H9 (cell line): ENCODE results near the gene TMEM174. TPM values are rescaled to one million over a fixed set of nuclear protein-coding genes. Genes with fewer than 3 reads are reported as not detected.

Source experiments
- DNase-seq: peaks from one replicate; pipeline ENCODE4 v3.0.0-alpha.2; 2017
- H2AFZ ChIP-seq: one replicate; pipeline ENCODE4 v1.6.1; 2013; ENCODE audit warnings: mild to moderate bottlenecking, low read length, control low read depth, moderate library complexity
- H2AK5ac ChIP-seq: 2 replicates; pipeline ENCODE4 v1.6.1; 2013; ENCODE audit warnings: low read length, control low read depth, mixed read lengths; ENCODE audit not compliant: insufficient read length
- H2BK120ac ChIP-seq: one replicate; pipeline ENCODE4 v1.6.1; 2013; ENCODE audit warnings: low read depth, mild to moderate bottlenecking, low read length, control low read depth, inconsistent platforms; ENCODE audit not compliant: poor library complexity, severe bottlenecking
- H2BK12ac ChIP-seq: 2 replicates; pipeline ENCODE4 v1.6.1; 2013; ENCODE audit warnings: low read length, control low read depth, mixed read lengths, low read depth; ENCODE audit not compliant: insufficient read length
- H2BK15ac ChIP-seq: 2 replicates; pipeline ENCODE4 v1.6.1; 2013; ENCODE audit warnings: low read depth, low read length, control low read depth
- H2BK20ac ChIP-seq: one replicate; pipeline ENCODE4 v1.6.1; 2013; ENCODE audit warnings: low read depth, mild to moderate bottlenecking, low read length, control low read depth, inconsistent platforms; ENCODE audit not compliant: poor library complexity, severe bottlenecking
- H2BK5ac ChIP-seq: 2 replicates; pipeline ENCODE4 v1.6.1; 2013; ENCODE audit warnings: low read length, control low read depth, mixed read lengths; ENCODE audit not compliant: insufficient read length
- H3K14ac ChIP-seq: 2 replicates; pipeline ENCODE4 v1.6.1; 2013; ENCODE audit warnings: low read length, control low read depth; ENCODE audit not compliant: insufficient read depth
- H3K18ac ChIP-seq: 2 replicates; pipeline ENCODE4 v1.6.1; 2013; ENCODE audit warnings: low read depth, mild to moderate bottlenecking, mixed read lengths, low read length, control low read depth; ENCODE audit not compliant: insufficient read length
- H3K23ac ChIP-seq: 2 replicates; pipeline ENCODE4 v1.6.1; 2013; ENCODE audit warnings: low read length, control low read depth, mixed read lengths, low read depth; ENCODE audit not compliant: insufficient read length
- H3K23me2 ChIP-seq: 2 replicates; pipeline ENCODE4 v1.6.1; 2013; ENCODE audit warnings: low read depth, mild to moderate bottlenecking, mixed read lengths, low read length, control low read depth; ENCODE audit not compliant: insufficient read length, poor library complexity, severe bottlenecking
- H3K27ac ChIP-seq: 2 replicates; pipeline ENCODE4 v1.5.1; 2013; ENCODE audit warnings: low read length, control low read depth, mixed read lengths, low read depth; ENCODE audit not compliant: insufficient read length
- H3K27me3 ChIP-seq: 2 replicates; pipeline ENCODE4 v1.6.1; 2013; ENCODE audit warnings: low read length, control low read depth, inconsistent platforms; ENCODE audit not compliant: insufficient read depth
- H3K4ac ChIP-seq: 2 replicates; pipeline ENCODE4 v1.6.1; 2013; ENCODE audit warnings: low read depth, mild to moderate bottlenecking, control low read depth, inconsistent platforms, low read length, moderate library complexity
- H3K4me1 ChIP-seq: 2 replicates; pipeline ENCODE4 v1.6.1; 2013; ENCODE audit warnings: low read length, control low read depth, inconsistent platforms; ENCODE audit not compliant: insufficient read depth
- H3K4me2 ChIP-seq: 2 replicates; pipeline ENCODE4 v1.6.1; 2013; ENCODE audit warnings: low read length, control low read depth, mixed read lengths; ENCODE audit not compliant: insufficient read length, insufficient read depth
- H3K56ac ChIP-seq: 2 replicates; pipeline ENCODE4 v1.6.1; 2013; ENCODE audit warnings: low read depth, mild to moderate bottlenecking, mixed read lengths, low read length, control low read depth; ENCODE audit not compliant: insufficient read length
- H3K79me1 ChIP-seq: 2 replicates; pipeline ENCODE4 v1.6.1; 2013; ENCODE audit warnings: low read depth, mild to moderate bottlenecking, moderate library complexity, low read length, control low read depth, inconsistent platforms; ENCODE audit not compliant: insufficient read depth, poor library complexity, severe bottlenecking
- H3K79me2 ChIP-seq: 2 replicates; pipeline ENCODE4 v1.6.1; 2013; ENCODE audit warnings: low read length, control low read depth, inconsistent platforms; ENCODE audit not compliant: insufficient read depth
- H3K9ac ChIP-seq: 2 replicates; pipeline ENCODE4 v1.6.1; 2013; ENCODE audit warnings: low read length, control low read depth, mixed read lengths; ENCODE audit not compliant: insufficient read length; ENCODE audit errors: extremely low read depth
- H3K9me3 ChIP-seq: one replicate; pipeline ENCODE4 v1.6.1; 2013; ENCODE audit warnings: low read depth, low read length, inconsistent platforms; ENCODE audit not compliant: control insufficient read depth
- H3T11ph ChIP-seq: one replicate; pipeline ENCODE4 v1.6.1; 2013; ENCODE audit warnings: mild to moderate bottlenecking, low read length, control low read depth, inconsistent platforms
- H4K20me1 ChIP-seq: one replicate; pipeline ENCODE4 v1.6.1; 2013; ENCODE audit not compliant: control insufficient read depth, insufficient read length, insufficient read depth
- H4K5ac ChIP-seq: 2 replicates; pipeline ENCODE4 v1.6.1; 2013; ENCODE audit warnings: low read depth, mild to moderate bottlenecking, mixed read lengths, low read length, control low read depth; ENCODE audit not compliant: insufficient read length
- H4K8ac ChIP-seq: replicated peaks from 2 replicates; pipeline ENCODE4 v1.6.1; 2013; ENCODE audit warnings: low read length, control low read depth, mixed read lengths, low read depth; ENCODE audit not compliant: insufficient read length
- H4K91ac ChIP-seq: 2 replicates; pipeline ENCODE4 v1.6.1; 2013; ENCODE audit warnings: low read depth, mild to moderate bottlenecking, moderate library complexity, mixed read lengths, low read length, control low read depth; ENCODE audit not compliant: insufficient read length
- H3K27ac Mint-ChIP-seq, 3 experiments: 2 replicates in 2 of 3; 3 replicates in 1 of 3; pipeline ENCODE4 v1.8.0; 2020 to 2021; ENCODE audit warnings: mixed read lengths in 3 of 3, mild to moderate bottlenecking in 1 of 3, moderate library complexity in 1 of 3
- H3K27me3 Mint-ChIP-seq: 2 replicates; pipeline ENCODE4 v1.8.0; 2021; ENCODE audit warnings: low read depth, mild to moderate bottlenecking, moderate library complexity, mixed read lengths
- H3K36me3 Mint-ChIP-seq, 3 experiments: 2 replicates in 2 of 3; 3 replicates in 1 of 3; pipeline ENCODE4 v1.8.0; 2020 to 2021; ENCODE audit warnings: low read depth in 3 of 3, mixed read lengths in 3 of 3; ENCODE audit not compliant: insufficient read depth in 1 of 3
- H3K4me1 Mint-ChIP-seq, 2 experiments: 2 replicates each; pipeline ENCODE4 v1.8.0; 2020; ENCODE audit warnings: mixed read lengths in 2 of 2
- H3K4me3 Mint-ChIP-seq, 2 experiments: 2 replicates in 1 of 2; 3 replicates in 1 of 2; pipeline ENCODE4 v1.8.0; 2020 to 2021; ENCODE audit warnings: mild to moderate bottlenecking in 2 of 2, mixed read lengths in 2 of 2, moderate library complexity in 1 of 2
- H3K9me3 Mint-ChIP-seq, 2 experiments: 2 replicates in 1 of 2; 3 replicates in 1 of 2; pipeline ENCODE4 v1.8.0; 2020; ENCODE audit warnings: mild to moderate bottlenecking in 2 of 2, mixed read lengths in 2 of 2, moderate library complexity in 1 of 2
- CTCF ChIP-seq: fragments of 200-600 bp; sonication (generic); conservative IDR thresholded peaks from 3 replicates; pipeline ENCODE4 v1.8.0; 2021; ENCODE audit warnings: antibody characterized with exemption, mild to moderate bottlenecking
- total RNA-seq: library from RNA; stranded (reverse); gene quantifications from 2 replicates; pipeline ENCODE4 v1.2.1, GENCODE V29; 2021

Gene TMEM174
- total RNA-seq, 1 experiment from 2014 or later, result not detected

- Histone ChIP-seq H2BK20ac (no peak overlapping the region), H3K9me3 (no peaks in the 10 kb centered on the region), H4K5ac (no peak overlapping the region), H3K14ac (no peak overlapping the region), H3K4ac (no peak overlapping the region), H3K4me2 (no peak overlapping the region), H3K79me1 (no peaks in the 10 kb centered on the region), H3T11ph (no peak overlapping the region), H4K20me1 (no peaks in the 10 kb centered on the region), H4K8ac (no peak overlapping the region), H3K4me1 (no peaks in the 10 kb centered on the region), H2BK120ac (no peak overlapping the region), H3K9ac (no peak overlapping the region), H3K23me2 (no peaks in the 10 kb centered on the region), H2BK15ac (no peak overlapping the region), H2AK5ac (no peak overlapping the region), H3K27ac (no peak overlapping the region), H2BK12ac (no peak overlapping the region), H3K23ac (no peak overlapping the region), H4K91ac (no peak overlapping the region), H3K56ac (no peak overlapping the region), H2BK5ac (no peak overlapping the region), H3K27me3 (no peaks in the 10 kb centered on the region), H2AFZ (no peak overlapping the region), H3K18ac (no peak overlapping the region), H3K79me2 (no peaks in the 10 kb centered on the region)
- Mint-ChIP-seq H3K27ac (no peak overlapping the region), H3K4me3 (no peak overlapping the region), H3K36me3 (peaks cover 5 to 12% (median 6%) of the 10 kb centered on the region in 3 experiments), H3K4me1 (peaks cover 2 to 7% of the 10 kb centered on the region in 2 experiments; a peak in 3 of 4 replicates), H3K27me3 (peaks cover 5% of the 10 kb centered on the region; the same call in 1 of the 2 replicates), H3K9me3 (peaks cover 10 to 12% of the 10 kb centered on the region in 2 experiments)
- no peak for DNase-seq
- TF ChIP-seq CTCF, result no peak
Measured at GRCh38 chr5:73180566-73180965, 7.6 kb downstream of the TMEM174 start.
